ENCODE results near the gene KIF13A.
A peak's percentile ranks its signal among the peaks of the same experiment; 100 is the strongest.
"Not testable (repeated sequence)": the region's sequence is repeated elsewhere in the genome, so short reads cannot be mapped to it uniquely, and the experiment has no call there.

Gene KIF13A

GRCh38 chr6:17790489-17790888 is 196.9 kb downstream of the KIF13A start:
- no peak for DNase-seq (ENCODE audit: low spot score)

DNA sequence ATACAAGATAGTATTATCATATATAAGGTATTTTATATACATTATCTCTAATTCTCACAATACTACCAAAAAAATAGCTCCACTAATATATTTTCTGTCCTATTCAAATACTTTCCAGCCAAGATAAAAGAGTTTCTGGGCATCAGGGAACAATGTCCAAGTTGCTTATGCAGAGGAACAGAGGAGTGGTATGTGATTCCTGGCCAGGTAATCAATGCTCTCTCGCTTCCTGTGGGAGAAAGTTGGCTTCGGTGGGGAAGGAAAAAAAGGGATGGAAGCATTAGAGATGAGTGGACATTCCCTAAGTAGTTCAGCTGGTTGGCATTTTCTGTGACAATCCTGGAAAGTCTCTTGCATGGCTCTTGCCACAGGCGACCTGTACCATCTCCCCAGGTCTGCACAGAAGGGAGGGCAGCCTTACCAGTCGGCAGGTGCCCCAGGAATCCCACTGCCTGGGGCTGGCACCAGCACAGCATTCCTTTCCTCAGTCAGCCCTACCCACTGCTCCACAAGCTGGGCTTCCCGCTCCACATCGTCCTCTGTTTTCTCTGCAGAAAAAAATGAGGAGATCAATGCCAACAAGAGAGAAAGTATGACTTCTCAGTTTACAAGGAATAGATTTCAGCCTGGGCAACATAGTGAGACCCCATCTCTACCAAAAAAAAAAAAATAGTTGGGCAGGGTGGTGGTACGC is 202.2 kb downstream of the KIF13A start:
- DNase-seq (ENCODE audit: low spot score), result no peak

DNA sequence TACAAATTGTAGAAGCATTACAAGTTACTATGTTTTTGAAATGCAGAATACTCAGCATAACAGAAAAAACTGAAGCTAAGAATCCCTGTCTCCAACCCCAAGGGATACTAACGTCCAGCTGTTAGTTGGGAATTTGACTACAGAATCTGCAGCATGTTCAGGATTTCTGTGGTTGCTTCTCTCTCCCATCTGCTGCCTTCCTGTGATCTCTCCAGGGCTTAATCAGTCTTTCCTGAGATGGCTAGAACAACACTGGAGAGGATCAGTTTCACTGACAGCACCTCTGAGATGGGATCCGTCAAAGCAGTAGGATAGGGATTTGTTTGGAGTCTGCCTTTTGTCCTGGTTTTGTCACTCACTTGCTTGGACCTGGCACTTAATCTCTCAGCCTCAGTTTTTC is 207.4 kb downstream of the KIF13A start:
- no peak for DNase-seq (ENCODE audit: low spot score)

DNA sequence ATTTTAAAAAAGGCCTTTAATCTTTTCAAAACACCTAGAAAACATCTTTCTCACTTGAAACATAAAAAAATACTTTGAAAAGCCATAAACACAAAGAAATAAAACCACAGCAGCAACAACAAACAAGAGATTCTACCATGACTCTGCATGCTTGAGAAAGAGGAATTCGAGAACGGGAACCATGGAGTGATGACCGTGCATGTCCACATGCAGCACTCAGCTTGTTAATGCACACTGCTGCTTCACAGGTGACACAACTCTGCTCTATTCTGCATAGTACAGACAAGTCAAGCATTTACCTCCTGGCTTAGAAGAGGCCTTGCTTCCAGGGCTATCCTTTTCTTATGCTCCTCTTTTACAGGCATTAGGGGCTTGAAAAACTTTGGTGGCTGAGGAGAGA is 215.8 kb downstream of the KIF13A start:
- DNase-seq (ENCODE audit: low spot score), result no peak

GRCh38 chr6:17768881-17769280 is 218.6 kb downstream of the KIF13A start:
- no peak for DNase-seq (ENCODE audit: low spot score)

GRCh38 chr6:17768388-17768787 is 219.0 kb downstream of the KIF13A start:
- no peak for DNase-seq (ENCODE audit: low spot score)

DNA sequence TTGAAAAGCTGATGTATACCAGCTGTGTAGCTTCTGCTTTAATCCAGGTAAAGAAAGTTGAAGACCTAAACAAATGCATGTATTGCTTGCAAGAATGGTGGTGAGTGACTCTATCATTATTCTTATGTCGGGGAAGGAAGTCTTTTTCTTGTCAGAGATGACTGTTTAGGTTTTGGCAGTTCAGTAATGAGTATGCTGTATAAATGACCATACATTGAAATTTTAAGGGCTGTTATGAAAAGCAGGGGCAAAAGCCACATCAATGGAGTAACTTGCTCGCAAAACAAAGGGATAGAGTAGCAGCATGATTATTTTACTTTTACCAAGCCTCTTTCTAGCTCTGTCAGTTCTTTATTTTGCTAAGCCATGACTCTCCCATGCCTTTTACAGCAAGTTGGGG is 224.8 kb downstream of the KIF13A start:
- no peak for DNase-seq (ENCODE audit: low spot score)

DNA sequence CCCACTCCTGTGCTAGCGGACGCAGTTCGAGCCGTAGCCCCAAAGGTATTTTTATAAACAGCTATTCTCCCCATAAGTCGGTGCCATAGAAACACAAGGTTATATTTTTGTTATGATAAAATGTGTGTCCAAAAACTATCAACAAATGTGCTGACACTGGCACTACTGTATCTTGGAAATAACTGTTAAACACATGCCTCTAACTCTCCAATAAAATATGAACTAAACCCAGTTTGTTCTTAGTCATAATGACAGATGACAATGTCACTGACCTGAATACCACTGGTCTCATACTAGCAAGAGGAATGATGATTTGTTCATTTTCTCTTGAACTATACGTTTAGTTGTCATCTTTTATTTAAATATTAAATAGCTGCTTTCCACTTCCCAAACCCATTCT is 229.3 kb downstream of the KIF13A start:
- DNase-seq (ENCODE audit: low spot score), result no peak

GRCh38 chr6:17754254-17754653 is 233.2 kb downstream of the KIF13A start:
- DNase-seq (ENCODE audit: low spot score), result no peak

DNA sequence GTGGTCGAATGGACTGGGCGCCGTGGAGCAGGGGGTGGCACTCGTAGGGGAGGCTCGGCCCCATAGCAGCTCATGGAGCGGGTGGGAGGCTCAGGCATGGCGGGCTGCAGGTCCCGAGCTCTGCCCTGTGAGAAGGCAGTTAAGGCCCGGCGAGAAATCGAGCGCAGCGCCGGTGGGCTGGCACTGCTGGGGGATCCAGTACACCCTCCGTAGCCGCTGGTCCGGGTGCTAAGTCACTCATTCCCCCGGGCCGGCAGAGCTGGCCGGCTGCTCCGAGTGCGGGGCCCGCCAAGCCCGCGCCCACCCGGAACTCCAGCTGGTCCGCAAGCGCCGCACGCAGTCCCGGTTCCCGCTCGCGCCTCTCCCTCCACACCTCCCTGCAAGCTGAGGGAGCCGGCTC is 242.1 kb downstream of the KIF13A start:
- DNase-seq (ENCODE audit: low spot score), result not testable (repeated sequence)

DNA sequence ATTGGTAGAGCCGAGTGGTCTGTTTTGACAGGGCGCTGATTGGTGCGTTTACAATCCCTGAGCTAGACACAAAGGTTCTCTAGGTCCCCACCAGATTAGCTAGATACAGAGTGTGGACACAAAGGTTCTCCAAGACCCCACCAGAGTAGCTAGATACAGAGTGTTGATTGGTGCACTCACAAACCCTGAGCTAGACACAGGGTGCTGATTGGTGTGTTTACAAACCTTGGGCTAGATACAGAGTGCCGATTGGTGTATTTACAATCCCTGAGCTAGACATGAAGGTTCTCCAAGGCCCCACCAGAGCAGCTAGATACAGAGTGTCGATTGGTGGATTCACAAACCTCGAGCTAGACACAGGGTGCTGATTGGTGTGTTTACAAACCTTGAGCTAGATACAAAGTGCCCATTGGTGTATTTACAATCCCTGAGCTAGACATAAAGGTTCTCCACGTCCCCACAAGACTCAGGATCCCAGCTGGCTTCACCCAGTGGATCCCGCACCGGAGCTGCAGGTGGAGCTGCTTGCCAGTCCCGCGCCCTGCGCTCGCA is 242.6 kb downstream of the KIF13A start:
- DNase-seq (ENCODE audit: low spot score), result not testable (repeated sequence)

GRCh38 chr6:17744019-17744756 is 243.2 kb downstream of the KIF13A start:
- DNase-seq (ENCODE audit: low spot score), result no peak

DNA sequence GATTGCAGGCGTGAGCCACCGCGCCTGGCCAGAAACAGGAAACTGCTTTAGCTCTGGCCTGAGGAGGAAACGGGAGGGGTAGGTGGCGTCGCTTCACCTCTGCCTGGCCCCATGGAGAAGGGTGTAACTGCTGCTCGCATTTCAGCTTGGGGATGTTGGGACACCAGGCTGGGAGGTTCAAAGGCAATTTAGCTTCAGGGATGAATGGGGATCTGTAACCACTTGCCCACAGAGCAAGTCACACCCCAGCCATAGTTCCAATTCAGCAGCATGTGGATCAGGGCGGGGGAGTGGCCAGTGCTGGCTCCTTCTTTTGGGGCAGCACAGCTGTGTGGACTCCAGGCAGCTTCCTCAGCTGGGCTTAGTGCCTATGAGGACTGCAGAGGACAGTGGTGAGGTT is 245.9 kb downstream of the KIF13A start:
- DNase-seq (ENCODE audit: low spot score), result no peak

GRCh38 chr6:17740559-17741220 is 246.7 kb downstream of the KIF13A start:
- DNase-seq (ENCODE audit: low spot score), result no peak

GRCh38 chr6:17737704-17738252 is 249.7 kb downstream of the KIF13A start:
- DNase-seq (ENCODE audit: low spot score), result no peak

GRCh38 chr6:17735311-17735710 is 252.1 kb downstream of the KIF13A start:
- DNase-seq (ENCODE audit: low spot score), result not testable (repeated sequence)

GRCh38 chr6:17730078-17730704 is 257.2 kb downstream of the KIF13A start:
- no peak for DNase-seq (ENCODE audit: low spot score)

GRCh38 chr6:17729223-17730077 is 258.0 kb downstream of the KIF13A start:
- no peak for DNase-seq (ENCODE audit: low spot score)

- no peak for DNase-seq (ENCODE audit: low spot score)
Observed at GRCh38 chr6:17728551-17729222, 258.7 kb downstream of the KIF13A start.

DNA sequence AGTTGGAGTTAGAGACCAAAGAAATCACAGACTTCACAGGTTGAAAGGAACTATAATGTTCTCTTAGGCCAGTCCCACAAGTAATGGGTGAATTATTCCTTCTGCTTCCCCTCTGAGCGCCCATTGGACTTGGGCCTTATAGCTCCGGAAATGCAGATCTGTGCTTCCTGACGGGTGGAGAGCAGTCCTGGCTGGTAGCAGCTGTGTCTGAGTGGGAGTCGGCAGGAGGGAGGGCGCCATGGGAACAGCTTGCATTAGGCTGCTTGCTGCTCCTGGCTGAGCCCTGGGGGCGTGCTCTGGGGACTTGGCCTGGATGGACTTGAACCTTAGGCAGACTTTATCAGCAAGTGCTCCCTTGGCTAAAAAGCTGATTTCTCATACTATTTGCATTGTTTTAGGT is 262.4 kb downstream of the KIF13A start:
- DNase-seq (ENCODE audit: low spot score), result peak; percentile 83
